Upper lobe of left lung (tissue), 4 donors: ENCODE results near the gene MYBPC3.

Experiments
- EP300 ChIP-seq, 4 donors: sonication (generic); formaldehyde crosslinking; IDR thresholded peaks; one replicate each; pipeline ENCODE4 v1.5.1; 2017; ENCODE audit warnings: antibody characterized with exemption in 4 of 4, control low read depth in 2 of 4
- POLR2A ChIP-seq, 4 donors: fragments of 450-650 bp; IDR thresholded peaks; one replicate each; pipeline ENCODE4 v1.5.1; 2016 to 2017; ENCODE audit warnings: antibody characterized with exemption in 4 of 4, mild to moderate bottlenecking in 2 of 4
- POLR2AphosphoS5 ChIP-seq, 2 donors: sonication (generic); formaldehyde crosslinking; IDR thresholded peaks; one replicate each; pipeline ENCODE4 v1.5.1; 2017; ENCODE audit warnings: antibody characterized with exemption in 2 of 2
- TF ChIP-seq, protein P1 (sequence below), 6 experiments: fragments of 450-650 bp in 4 of 6; fragments of 200-600 bp in 2 of 6; sonication (generic) in 2 of 6; IDR thresholded peaks; one replicate each; pipeline ENCODE4 v1.5.1; 2016 to 2019; ENCODE audit warnings: antibody characterized with exemption in 6 of 6

DNA sequence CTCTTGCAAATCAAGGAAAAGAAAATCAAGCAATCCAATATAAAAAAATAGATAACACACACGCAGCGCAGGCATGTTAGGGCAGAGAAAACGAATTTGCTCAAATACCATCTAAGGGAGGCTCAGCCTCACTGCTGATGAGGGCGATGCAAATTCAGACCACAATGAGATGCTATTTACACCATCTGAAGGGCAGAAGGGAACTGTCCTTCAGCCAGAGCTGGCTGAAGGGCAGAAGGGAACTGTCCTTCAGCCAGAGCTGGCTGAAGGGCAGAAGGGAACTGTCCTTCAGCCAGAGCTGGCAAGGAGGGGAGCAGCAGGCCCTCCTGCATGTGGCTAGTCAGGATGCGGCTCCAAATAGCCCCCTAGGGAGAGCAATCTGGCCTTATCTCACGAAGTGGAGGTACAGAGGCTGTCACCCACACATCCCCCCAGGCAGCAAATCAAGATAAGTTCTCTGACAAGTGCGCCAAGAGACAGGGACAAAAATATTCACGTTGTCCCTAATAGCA, 48.3 kb upstream of the MYBPC3 start:
- TF ChIP-seq, protein P1, sequence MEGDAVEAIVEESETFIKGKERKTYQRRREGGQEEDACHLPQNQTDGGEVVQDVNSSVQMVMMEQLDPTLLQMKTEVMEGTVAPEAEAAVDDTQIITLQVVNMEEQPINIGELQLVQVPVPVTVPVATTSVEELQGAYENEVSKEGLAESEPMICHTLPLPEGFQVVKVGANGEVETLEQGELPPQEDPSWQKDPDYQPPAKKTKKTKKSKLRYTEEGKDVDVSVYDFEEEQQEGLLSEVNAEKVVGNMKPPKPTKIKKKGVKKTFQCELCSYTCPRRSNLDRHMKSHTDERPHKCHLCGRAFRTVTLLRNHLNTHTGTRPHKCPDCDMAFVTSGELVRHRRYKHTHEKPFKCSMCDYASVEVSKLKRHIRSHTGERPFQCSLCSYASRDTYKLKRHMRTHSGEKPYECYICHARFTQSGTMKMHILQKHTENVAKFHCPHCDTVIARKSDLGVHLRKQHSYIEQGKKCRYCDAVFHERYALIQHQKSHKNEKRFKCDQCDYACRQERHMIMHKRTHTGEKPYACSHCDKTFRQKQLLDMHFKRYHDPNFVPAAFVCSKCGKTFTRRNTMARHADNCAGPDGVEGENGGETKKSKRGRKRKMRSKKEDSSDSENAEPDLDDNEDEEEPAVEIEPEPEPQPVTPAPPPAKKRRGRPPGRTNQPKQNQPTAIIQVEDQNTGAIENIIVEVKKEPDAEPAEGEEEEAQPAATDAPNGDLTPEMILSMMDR (IDR thresholded peaks at IDR 0.05), result no peak
- TF ChIP-seq POLR2A (IDR thresholded peaks at IDR 0.05) (no peak), POLR2AphosphoS5 (IDR thresholded peaks at IDR 0.05) (no peak), EP300 (IDR thresholded peaks at IDR 0.05) (no peak)
